ENCODE data around the gene ZBTB5. TPM values are rescaled to one million over a fixed set of nuclear protein-coding genes. Genes with fewer than 3 reads are reported as not detected.

The ZBTB5 gene
- total and polyA plus RNA-seq, 2 of the 4 experiments (the other 2 are of a cell fraction), result 6.3 to 9.1 TPM

DNA sequence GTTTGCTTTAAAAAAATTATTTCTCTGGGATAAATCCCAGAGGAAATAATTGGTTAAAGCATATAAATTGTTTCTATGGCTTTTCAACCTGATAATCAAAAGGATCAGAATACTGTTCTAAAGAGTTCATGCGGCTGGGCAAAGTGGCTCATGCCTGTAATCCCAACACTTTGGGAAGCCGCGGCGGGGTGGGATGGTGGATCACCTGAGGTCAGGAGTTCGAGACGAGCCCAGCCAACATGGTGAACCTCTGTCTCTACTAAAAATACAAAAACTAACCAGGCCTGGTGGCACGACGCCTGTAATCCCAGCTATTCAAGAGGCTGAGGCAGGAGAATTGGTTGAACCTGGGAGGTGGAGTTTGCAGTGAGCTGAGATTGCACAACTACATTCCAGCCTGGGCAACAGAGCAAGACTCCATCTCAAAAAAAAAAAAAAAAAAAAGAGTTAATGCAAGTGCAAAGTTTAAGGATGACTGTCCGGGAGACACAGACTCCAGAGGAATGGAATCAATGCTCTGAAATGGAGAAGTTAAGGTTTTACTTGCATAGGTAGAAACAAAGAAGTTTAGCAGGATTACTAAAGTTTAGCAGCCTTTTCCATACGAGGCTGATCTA, 59.4 kb downstream of the ZBTB5 start:
- no peak overlapping the region for H2BK120ac ChIP-seq (ENCODE audit: low read depth, low read length)
- no peak overlapping the region for H4K8ac ChIP-seq (ENCODE audit: low read depth in 2 of 2, low read length in 2 of 2)
- no peak overlapping the region for H3K4me2 ChIP-seq (ENCODE audit: low read depth, low read length)
- in situ Hi-C loops (cut with MboI; ENCODE audit: low sequenced_read_pairs), result no loop called here
- H3K14ac ChIP-seq (replicated peaks; ENCODE audit: low read depth, low read length), result no peak overlapping the region
- H3K4me3 ChIP-seq (ENCODE audit: insufficient read depth, low read depth, low read length), result no peak overlapping the region
- intact Hi-C loops (cut with micrococcal nuclease), result no loop called here
- no peak overlapping the region for H3K56ac ChIP-seq (ENCODE audit: extremely low read depth, insufficient read depth, low read length)
- POLR2A ChIA-PET (ENCODE audit: unreplicated experiment), result interaction anchor here (0.6 kb wide), 1 partner anchor 41 kb away, joined by 3 read pairs; no protein-coding TSS in a partner anchor
- no peak overlapping the region for H3K18ac ChIP-seq (ENCODE audit: low read depth, low read length)
- ATAC-seq (ENCODE audit: low read depth) (no peak), DNase-seq (no peak)
- no peak overlapping the region for H2BK20ac ChIP-seq (ENCODE audit: low read depth, low read length)
- no peak overlapping the region for H3K4ac ChIP-seq (ENCODE audit: low read depth, low read length)
- dilution Hi-C loops (cut with HindIII; ENCODE audit: low sequenced_read_pairs, unreplicated experiment), result no loop called here
- H3K36me3 ChIP-seq (ENCODE audit: control insufficient read depth, insufficient read depth, low read length), result no peaks in the 10 kb centered on the region
- H4K5ac ChIP-seq (ENCODE audit: low read depth, low read length), result no peak overlapping the region
- no peak overlapping the region for H2AFZ ChIP-seq (replicated peaks; ENCODE audit: low read length, poor library complexity)
- H2AK5ac ChIP-seq (ENCODE audit: low read depth, low read length), result no peak overlapping the region
- no peak overlapping the region for H2AK9ac ChIP-seq (replicated peaks; ENCODE audit: low read depth, low read length, poor library complexity)
- H3K9me3 ChIP-seq (ENCODE audit: control insufficient read depth, insufficient read depth, low read length), result no peaks in the 10 kb centered on the region
- H3K4me1 ChIP-seq (ENCODE audit: control insufficient read depth, insufficient read depth, low read length), result no peaks in the 10 kb centered on the region
- H2BK15ac ChIP-seq (ENCODE audit: low read depth, low read length), result no peak overlapping the region
- H3K9ac ChIP-seq (ENCODE audit: low read depth, low read length), result no peak overlapping the region
- TF ChIP-seq CEBPB (IDR thresholded peaks at IDR 0.05; ENCODE audit: low read depth, low read length), result 0 out of 2 replicates have a peak, but pooled peaks have one; percentile 13
- no peak for TF ChIP-seq RFX5 (IDR thresholded peaks at IDR 0.05; ENCODE audit: low read depth, low read length)
- TF ChIP-seq, protein P1, sequence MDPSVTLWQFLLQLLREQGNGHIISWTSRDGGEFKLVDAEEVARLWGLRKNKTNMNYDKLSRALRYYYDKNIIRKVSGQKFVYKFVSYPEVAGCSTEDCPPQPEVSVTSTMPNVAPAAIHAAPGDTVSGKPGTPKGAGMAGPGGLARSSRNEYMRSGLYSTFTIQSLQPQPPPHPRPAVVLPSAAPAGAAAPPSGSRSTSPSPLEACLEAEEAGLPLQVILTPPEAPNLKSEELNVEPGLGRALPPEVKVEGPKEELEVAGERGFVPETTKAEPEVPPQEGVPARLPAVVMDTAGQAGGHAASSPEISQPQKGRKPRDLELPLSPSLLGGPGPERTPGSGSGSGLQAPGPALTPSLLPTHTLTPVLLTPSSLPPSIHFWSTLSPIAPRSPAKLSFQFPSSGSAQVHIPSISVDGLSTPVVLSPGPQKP (IDR thresholded peaks at IDR 0.05; ENCODE audit: borderline replicate concordance, low read depth, low read length), result no peak
- CTCF ChIA-PET, result no interaction called here
- H2BK5ac ChIP-seq (ENCODE audit: low read depth, low read length, poor library complexity, severe bottlenecking), result no peak overlapping the region
- H4K20me1 ChIP-seq (ENCODE audit: insufficient read depth, low read length), result no peaks in the 10 kb centered on the region
- peaks cover 2% of the 10 kb centered on the region for H3K27me3 ChIP-seq (ENCODE audit: control insufficient read depth, insufficient read depth, low read length)
- H3K27ac ChIP-seq (ENCODE audit: insufficient read depth, low read length), result no peak overlapping the region
- no TSS peak for BruUV-seq (replicated peaks)
- H3K23ac ChIP-seq (ENCODE audit: low read depth, low read length), result no peak overlapping the region
- WGBS, 2 experiments (ENCODE audit: extremely low coverage in 2 of 2, insufficient read length in 1 of 2), result no CpG with 5 or more reads among the region's 10 CpGs
- H3K79me1 ChIP-seq (ENCODE audit: low read depth in 1 of 2, low read length in 2 of 2), result no peaks in the 10 kb centered on the region
- no peak overlapping the region for H4K91ac ChIP-seq (ENCODE audit: insufficient read depth, low read depth, low read length)
- no peaks in the 10 kb centered on the region for H3K9me1 ChIP-seq (ENCODE audit: insufficient read depth, low read length)

Data from IMR-90 (cell line).